ENCODE results near the gene RABGAP1L. TPM values are rescaled to one million over a fixed set of nuclear protein-coding genes. Genes with fewer than 3 reads are reported as not detected.
"Not testable (repeated sequence)": the region's sequence is repeated elsewhere in the genome, so short reads cannot be mapped to it uniquely, and the experiment has no call there.

Gene RABGAP1L
- total RNA-seq, 4 donors from 2014 or later = 31.7 to 49.7 (median 34.3) TPM

DNA sequence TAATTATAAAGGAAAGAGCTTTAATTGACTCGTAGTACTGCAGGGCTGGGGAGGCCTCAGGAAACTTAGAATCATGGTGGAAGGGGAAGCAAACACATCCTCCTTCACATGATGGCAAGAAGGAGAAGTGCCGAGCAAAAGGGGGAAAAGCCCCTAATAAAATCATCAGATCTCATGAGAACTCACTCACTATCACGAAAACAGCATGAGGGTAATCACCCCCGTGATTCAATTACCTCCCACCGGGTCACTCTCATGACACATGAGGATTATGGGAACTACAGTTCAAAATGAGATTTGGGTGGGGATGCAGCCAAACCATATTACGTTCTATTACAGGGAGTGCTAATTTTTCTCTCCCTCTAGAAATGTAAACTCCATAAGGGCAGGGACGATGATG lies 878.1 kb downstream of the RABGAP1L start:
- ATAC-seq (ENCODE audit: low FRiP score) (no peak), DNase-seq (ENCODE audit: low spot score) (no peak)
- no peak for TF ChIP-seq CTCF (IDR thresholded peaks at IDR 0.05)

- TF ChIP-seq CTCF (IDR thresholded peaks at IDR 0.05) = no peak
- no peak for ATAC-seq (ENCODE audit: low FRiP score)
- DNase-seq (ENCODE audit: low spot score) = no peak
Observed at GRCh38 chr1:175040324-175040879, 881.1 kb downstream of the RABGAP1L start.

DNA sequence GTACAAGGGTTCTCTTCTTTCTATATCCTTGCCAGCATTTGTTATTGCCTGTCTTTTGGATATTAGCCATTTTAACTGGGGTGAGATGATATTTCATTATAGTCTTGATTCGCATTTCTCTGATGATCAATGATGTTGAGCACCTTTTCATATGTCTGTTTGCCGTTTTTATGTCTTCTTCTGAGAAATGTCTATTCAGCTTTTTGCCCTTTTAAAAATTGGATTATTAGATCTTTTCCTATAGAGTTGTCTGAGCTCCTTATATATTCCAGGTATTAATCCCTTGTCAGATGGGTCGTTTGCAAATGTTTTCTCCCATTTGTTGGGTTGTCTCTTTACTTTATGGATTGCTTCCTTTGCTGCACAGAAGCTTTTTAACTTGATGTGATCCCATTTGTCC lies 883.3 kb downstream of the RABGAP1L start:
- DNase-seq (ENCODE audit: low spot score) (no peak), ATAC-seq (ENCODE audit: low FRiP score) (no peak)
- TF ChIP-seq CTCF (IDR thresholded peaks at IDR 0.05) = no peak

- DNase-seq (ENCODE audit: low spot score) = no peak
- ATAC-seq (ENCODE audit: low FRiP score) = no peak
- no peak for TF ChIP-seq CTCF (IDR thresholded peaks at IDR 0.05)
Observed at GRCh38 chr1:175043824-175044223, 884.5 kb downstream of the RABGAP1L start.

DNA sequence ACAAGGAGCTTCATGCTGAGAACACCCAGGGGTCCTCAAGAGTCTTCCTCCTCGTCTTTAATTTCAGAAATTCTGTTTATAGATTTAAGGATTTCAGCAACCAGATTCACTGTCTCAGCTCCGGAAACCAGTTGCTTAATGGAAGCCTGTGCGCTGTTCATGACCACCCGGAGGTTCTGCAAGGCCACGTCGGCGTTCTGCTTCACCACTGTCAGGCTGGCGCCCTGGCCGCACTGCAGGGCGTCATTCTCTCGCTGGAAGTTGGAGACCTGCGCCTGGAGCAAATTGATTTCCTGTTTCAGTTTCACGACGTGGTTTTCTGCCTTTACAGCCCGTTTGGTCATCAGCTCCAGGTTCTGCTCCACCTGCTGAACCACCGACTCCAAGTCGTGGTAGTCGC lies 885.3 kb downstream of the RABGAP1L start:
- DNase-seq (ENCODE audit: low spot score); ATAC-seq (ENCODE audit: low FRiP score): not testable (repeated sequence)

Small RNA genes within 50 kb of the gene (small RNA-seq; reads per million reads assigned to genes)
- not detected for gene BANF1P4
- not detected for gene RF00019
- gene RNU6-307P = not detected

Other genes starting within 250 kb of the RABGAP1L start
- gene SERPINC1, start 242.2 kb upstream of the RABGAP1L start, total RNA-seq = under 1 TPM in 1 of 4 donors, not detected in 3; 0.63 TPM
- 10 to 100 TPM; 27.6 to 41.6 (median 40.2) TPM for gene RC3H1, start 137.2 kb upstream of the RABGAP1L start, total RNA-seq